GM12878 (cell line): ENCODE measurements around the gene LTBP3. TPM values are rescaled to one million over a fixed set of nuclear protein-coding genes. Genes with fewer than 3 reads are reported as not detected.

Experiments
- ATAC-seq: fragments of 200-7000 bp; cut with Tn5 transposase; 3 replicates; pipeline ENCODE4 v1.9.1; 2020; ENCODE audit warnings: mild to moderate bottlenecking, moderate library complexity
- BruUV-seq: library from RNA; stranded (reverse); fragments of 400-500 nt; replicated peaks from 2 replicates; lab custom pipeline; 2021; lab: Mats Ljungman, UMichigan
- CTCF ChIA-PET: fragments of 300-600 bp; sonication (Branson Sonifier 250); formaldehyde crosslinking; extraction: SDS; loops from one replicate; lab custom pipeline; 2021; ENCODE audit warnings: inconsistent platforms; lab: Yijun Ruan, JAX
- POLR2A ChIA-PET: fragments of 350-600 bp; formaldehyde crosslinking; extraction: SDS; loops from one replicate; lab custom pipeline; 2021; ENCODE audit warnings: inconsistent platforms; lab: Charles Lee
- RAD21 ChIA-PET: fragments of 300-600 bp; sonication (Branson Sonifier 250); formaldehyde crosslinking; loops from one replicate; lab custom pipeline; 2023; ENCODE audit warnings: antibody characterized with exemption; ENCODE audit not compliant: unreplicated experiment; lab: Charles Lee
- SMC1A ChIA-PET: fragments of 300-600 bp; sonication (Branson Sonifier 250); formaldehyde crosslinking; loops from one replicate; lab custom pipeline; 2023; ENCODE audit not compliant: unreplicated experiment, uncharacterized antibody; lab: Charles Lee
- DNase-seq: peaks from one replicate; pipeline ENCODE4 v3.0.0-alpha.2; 2011; ENCODE audit warnings: low read depth, low spot score
- FAIRE-seq: peaks from 3 replicates; lab custom pipeline; 2011; peaks lifted over from hg19 to GRCh38; lab: Jason Lieb, UNC
- H2AFZ ChIP-seq: 2 replicates; pipeline ENCODE4 v1.6.0; 2011; ENCODE audit warnings: low read depth, low read length, control low read depth; ENCODE audit not compliant: control insufficient read depth
- H3K27ac ChIP-seq: 2 replicates; pipeline ENCODE4 v1.5.1; 2011; ENCODE audit warnings: control low read depth; ENCODE audit not compliant: control insufficient read depth, insufficient read depth
- H3K27me3 ChIP-seq, 2 experiments: replicated peaks in 1 of 2; 2 replicates each; pipeline versions ENCODE4 v1.6.0 to v1.6.1; 2011; ENCODE audit warnings: low read length in 1 of 2; ENCODE audit not compliant: control insufficient read depth in 2 of 2, insufficient read depth in 2 of 2
- H3K36me3 ChIP-seq, 2 experiments: 2 replicates each; pipeline ENCODE4 v1.5.1; 2011; ENCODE audit warnings: low read length in 1 of 2; ENCODE audit not compliant: control insufficient read depth in 2 of 2, insufficient read depth in 2 of 2
- H3K4me1 ChIP-seq: 2 replicates; pipeline ENCODE4 v1.6.1; 2011; ENCODE audit warnings: mild to moderate bottlenecking, low read length, moderate library complexity, mixed read lengths; ENCODE audit not compliant: control insufficient read depth, insufficient read depth
- H3K4me2 ChIP-seq: 2 replicates; pipeline ENCODE4 v1.6.0; 2011; ENCODE audit warnings: control low read depth; ENCODE audit not compliant: control insufficient read depth, insufficient read depth
- H3K4me3 ChIP-seq: fragments of 200-600 bp; sonication (generic); 2 replicates; pipeline ENCODE4 v1.5.1; 2016
- H3K79me2 ChIP-seq: 2 replicates; pipeline ENCODE4 v1.6.0; 2011; ENCODE audit warnings: low read length; ENCODE audit not compliant: control insufficient read depth, insufficient read depth
- H3K9ac ChIP-seq: 2 replicates; pipeline ENCODE4 v1.8.0; 2011; ENCODE audit warnings: low read length, control low read depth, mixed read lengths; ENCODE audit not compliant: control insufficient read depth, insufficient read depth
- H3K9me3 ChIP-seq: replicated peaks from 3 replicates; pipeline ENCODE4 v1.5.1; 2011; ENCODE audit warnings: mild to moderate bottlenecking, low read length; ENCODE audit not compliant: control insufficient read depth, insufficient read depth
- H4K20me1 ChIP-seq: 2 replicates; pipeline ENCODE4 v1.6.0; 2011; ENCODE audit not compliant: control insufficient read depth, insufficient read depth
- CTCF ChIP-seq, 3 experiments: IDR thresholded peaks in 2 of 3; conservative IDR thresholded peaks in 1 of 3; 2 replicates each; pipeline ENCODE4 v1.5.1; 2011; ENCODE audit warnings: low read depth in 3 of 3, low read length in 3 of 3, mild to moderate bottlenecking in 3 of 3, control low read depth in 2 of 3, moderate library complexity in 2 of 3, inconsistent platforms in 1 of 3, mixed read lengths in 1 of 3; ENCODE audit not compliant: control insufficient read depth in 2 of 3, insufficient read depth in 1 of 3; ENCODE audit errors: extremely low read depth in 1 of 3
- ETV6 ChIP-seq, 2 experiments: fragments of 450-650 bp in 1 of 2; IDR thresholded peaks in 1 of 2; conservative IDR thresholded peaks in 1 of 2; 2 replicates each; pipeline ENCODE4 v1.6.1; 2014; ENCODE audit warnings: antibody characterized with exemption in 1 of 2, borderline replicate concordance in 1 of 2, low read depth in 1 of 2, mild to moderate bottlenecking in 1 of 2, moderate library complexity in 1 of 2
- PKNOX1 ChIP-seq: fragments of 450-650 bp; IDR thresholded peaks from 2 replicates; pipeline ENCODE4 v1.6.1; 2016; ENCODE audit warnings: mild to moderate bottlenecking
- POLR2A ChIP-seq: IDR thresholded peaks from 2 replicates; pipeline ENCODE4 v1.6.1; 2011; ENCODE audit warnings: low read depth, mild to moderate bottlenecking, low read length
- WGBS: methylation state at CpG from one replicate; pipeline ENCODE4 v1.1.6; 2016; ENCODE audit warnings: low lambda C conversion rate; ENCODE audit not compliant: insufficient replicate concordance, insufficient coverage; ENCODE audit errors: missing lambda C conversion rate; 5-methylcytosine and 5-hydroxymethylcytosine counted together
- in situ Hi-C: fragments of 300-500 bp; cut with MboI; formaldehyde crosslinking; loops from 9 replicates; pipeline ENCODE4 v1.14.3; 2018; ENCODE audit warnings: mixed read lengths
- intact Hi-C: fragments of 100-400 bp; cut with micrococcal nuclease; formaldehyde crosslinking; loops from one replicate; pipeline ENCODE4 v1.14.2; 2022; ENCODE audit not compliant: unreplicated experiment
- polyA plus RNA-seq, 11 experiments: library from polyadenylated mRNA; depleted of rRNA in 4 of 11; unstranded in 6 of 11; stranded (reverse) in 5 of 11; fragments of >200 nt; fragmentation: Nextera tagmentation in 4 of 11; fragmentation: Illumina TruSeq in 1 of 11; extraction: Ambion mirVana in 4 of 11; extraction: Trizol in 1 of 11; gene quantifications; 1 replicate in 1 of 11; 2 replicates in 10 of 11; pipeline versions ENCODE4 v1.2.1 to v1.2.3, GENCODE V29; 2011 to 2016; ENCODE audit warnings: inconsistent platforms in 2 of 11, missing spikeins in 2 of 11, low read depth in 1 of 11
- total RNA-seq, 4 experiments: library from RNA; depleted of rRNA in 3 of 4; stranded (reverse); fragments of >200 nt in 3 of 4; fragmentation: Illumina TruSeq in 1 of 4; extraction: Trizol in 1 of 4; gene quantifications; 2 replicates each; pipeline versions ENCODE4 v1.2.1 to v1.2.3, GENCODE V29; 2013 to 2021

Gene LTBP3
- total and polyA plus RNA-seq, 10 of the 15 experiments (the other 5 are each of a cell fraction or from before 2014, with no cell fraction given): 2.2 to 12.2 (median 6.2) TPM; not detected in 2

- no peak for DNase-seq
- Histone ChIP-seq H3K4me1 (no peaks in the 10 kb centered on the region), H3K9ac (no peak overlapping the region), H3K27me3 (no peaks in the 10 kb centered on the region), H3K4me2 (no peak overlapping the region), H3K27ac (no peak overlapping the region), H3K4me3 (no peak overlapping the region), H2AFZ (no peak overlapping the region), H3K36me3 (peaks cover 11 to 29% of the 10 kb centered on the region in 2 experiments), H4K20me1 (no peaks in the 10 kb centered on the region), H3K9me3 (no peaks in the 10 kb centered on the region), H3K79me2 (no peaks in the 10 kb centered on the region)
- POLR2A ChIA-PET: interaction anchor here (0.7 kb wide), 1 partner anchor 327 kb away, joined by 5 read pairs; no protein-coding TSS in a partner anchor
- WGBS: 91% methylated on average over 14 of the region's 15 CpGs
- CTCF ChIA-PET: interaction anchor here (2.7 kb wide), 1 partner anchor 8 kb away, joined by 16 read pairs; no protein-coding TSS in a partner anchor
- no peak for ATAC-seq
- in situ Hi-C loops: no loop called here
- intact Hi-C loops: no loop called here
- FAIRE-seq: no peak
- SMC1A ChIA-PET: interaction anchor here (0.6 kb wide), 1 partner anchor 152 kb away, joined by 3 read pairs; no protein-coding TSS in a partner anchor
- TF ChIP-seq POLR2A (0 out of 2 replicates have a peak, but pooled peaks have one; percentile 49), PKNOX1 (no peak)
- RAD21 ChIA-PET: no interaction called here
- no TSS peak for BruUV-seq
These were observed 25.6 kb downstream of the LTBP3 start for GRCh38 chr11:65532388-65533064.

GRCh38 chr11:65530157-65530496, 28.0 kb downstream of the LTBP3 start:
- Histone ChIP-seq H3K4me2 (no peak overlapping the region), H3K4me3 (no peak overlapping the region), H3K27ac (no peak overlapping the region), H3K4me1 (peaks cover 6% of the 10 kb centered on the region), H4K20me1 (no peaks in the 10 kb centered on the region), H2AFZ (no peak overlapping the region), H3K9me3 (no peaks in the 10 kb centered on the region), H3K36me3 (peaks cover 9 to 35% of the 10 kb centered on the region in 2 experiments), H3K9ac (no peak overlapping the region), H3K79me2 (peaks cover 13% of the 10 kb centered on the region), H3K27me3 (no peaks in the 10 kb centered on the region)
- peak in 2 of 3 experiments; percentile 46 to 49; a peak in 3 of 6 replicates for TF ChIP-seq CTCF (IDR thresholded peaks at IDR 0.05 in 2 of 3, conservative IDR thresholded peaks at IDR 0.05 in 1 of 3; ENCODE audit: control insufficient read depth in 2 of 3, extremely low read depth in 1 of 3, insufficient read depth in 1 of 3, low read depth in 3 of 3, low read length in 3 of 3)
- no peak for TF ChIP-seq ETV6 (conservative IDR thresholded peaks at IDR 0.05 in 1 of 2, IDR thresholded peaks at IDR 0.05 in 1 of 2; ENCODE audit: borderline replicate concordance in 1 of 2, low read depth in 1 of 2)
- SMC1A ChIA-PET: no interaction called here
- in situ Hi-C loops (no loop called here), intact Hi-C loops (no loop called here)
- POLR2A ChIA-PET: interaction anchor here (1.0 kb wide), 1 partner anchor 11 kb away, joined by 3 read pairs; no protein-coding TSS in a partner anchor
- 49% methylated on average over 5 of the region's 5 CpGs for WGBS
- no TSS peak for BruUV-seq
- DNase-seq (no peak), ATAC-seq (peak; percentile 65), FAIRE-seq (no peak)
- RAD21 ChIA-PET: no interaction called here
- CTCF ChIA-PET: interaction anchor here (0.9 to 2.7 kb wide), 3 partner anchors 10 to 20 kb away, joined by 3 to 16 read pairs (median 4); no protein-coding TSS in a partner anchor
